Fibroblast of lung (primary cell): ENCODE results near the gene WNT11. TPM values are rescaled to one million over a fixed set of nuclear protein-coding genes. Genes with fewer than 3 reads are reported as not detected.

Source experiments
- DNase-seq, 2 donors: peaks; one replicate each; pipeline versions ENCODE4 v3.0.0 to v3.0.0-alpha.2; 2010; ENCODE audit warnings: low read depth in 2 of 2
- H2AFZ ChIP-seq: 2 replicates; pipeline ENCODE4 v1.5.1; 2012; ENCODE audit warnings: low read length, control low read depth, inconsistent platforms
- H3K27ac ChIP-seq: 2 replicates; pipeline ENCODE4 v1.5.1; 2011; ENCODE audit warnings: low read length, control low read depth; ENCODE audit not compliant: insufficient read depth
- H3K27me3 ChIP-seq: 2 replicates; pipeline ENCODE4 v1.5.1; 2011; ENCODE audit warnings: mild to moderate bottlenecking, low read length; ENCODE audit not compliant: control insufficient read depth, insufficient read depth
- H3K36me3 ChIP-seq: 2 replicates; pipeline ENCODE4 v1.5.1; 2011; ENCODE audit warnings: low read length; ENCODE audit not compliant: control insufficient read depth, insufficient read depth
- H3K4me1 ChIP-seq: 2 replicates; pipeline ENCODE4 v1.5.1; 2011; ENCODE audit warnings: low read length; ENCODE audit not compliant: control insufficient read depth, insufficient read depth; ENCODE audit errors: extremely low read depth
- H3K4me2 ChIP-seq: 2 replicates; pipeline ENCODE4 v1.5.1; 2011; ENCODE audit warnings: low read length, control low read depth; ENCODE audit not compliant: insufficient read depth; ENCODE audit errors: extremely low read depth
- H3K4me3 ChIP-seq, 4 experiments: fragments of 200-600 bp in 1 of 4; sonication (generic) in 1 of 4; replicated peaks in 1 of 4; 2 replicates each; pipeline ENCODE4 v1.5.1; 2011 to 2016; ENCODE audit warnings: low read length in 4 of 4, low read depth in 3 of 4, mild to moderate bottlenecking in 3 of 4, control low read depth in 2 of 4, inconsistent platforms in 1 of 4, mixed read lengths in 1 of 4; ENCODE audit not compliant: insufficient read depth in 1 of 4; ENCODE audit errors: control extremely low read depth in 1 of 4
- H3K79me2 ChIP-seq: 2 replicates; pipeline ENCODE4 v1.5.1; 2012; ENCODE audit warnings: mild to moderate bottlenecking, low read length, inconsistent platforms; ENCODE audit not compliant: control insufficient read depth, insufficient read depth
- H3K9ac ChIP-seq: 2 replicates; pipeline ENCODE4 v1.5.1; 2011; ENCODE audit warnings: mild to moderate bottlenecking, low read length, control low read depth; ENCODE audit not compliant: insufficient read depth
- H3K9me3 ChIP-seq: 2 replicates; pipeline ENCODE4 v1.5.1; 2012; ENCODE audit warnings: low read depth, low read length; ENCODE audit not compliant: control insufficient read depth, insufficient read depth
- H4K20me1 ChIP-seq: 2 replicates; pipeline ENCODE4 v1.5.1; 2011; ENCODE audit warnings: low read length; ENCODE audit not compliant: control insufficient read depth, insufficient read depth; ENCODE audit errors: extremely low read depth
- EZH2 ChIP-seq: IDR thresholded peaks from 2 replicates; pipeline ENCODE4 v1.5.1; 2012; ENCODE audit warnings: low read length, control low read depth, mild to moderate bottlenecking; ENCODE audit errors: missing control alignments
- polyA plus RNA-seq, 2 donors: library from polyadenylated mRNA; depleted of rRNA in 1 of 2; stranded (reverse) in 1 of 2; unstranded in 1 of 2; fragments of >200 nt; gene quantifications; 2 replicates each; pipeline ENCODE4 v1.2.1, GENCODE V29; 2011 to 2012; ENCODE audit warnings: missing spikeins in 1 of 2
- total RNA-seq: library from RNA; depleted of rRNA; stranded (reverse); fragments of >200 nt; gene quantifications from 2 replicates; pipeline ENCODE4 v1.2.1, GENCODE V29; 2014
- TF ChIP-seq, protein P1 (sequence below), 2 donors: IDR thresholded peaks in 1 of 2; conservative IDR thresholded peaks in 1 of 2; 1 replicate in 1 of 2; 2 replicates in 1 of 2; pipeline ENCODE4 v1.5.1; 2011 to 2012; ENCODE audit warnings: low read length in 2 of 2, control low read depth in 1 of 2, inconsistent platforms in 1 of 2, low read depth in 1 of 2, mild to moderate bottlenecking in 1 of 2

Gene WNT11
- total and polyA plus RNA-seq, 2 donors (not counting 1 experiment from before 2014, with no cell fraction given): 0.07 to 0.33 TPM

DNA sequence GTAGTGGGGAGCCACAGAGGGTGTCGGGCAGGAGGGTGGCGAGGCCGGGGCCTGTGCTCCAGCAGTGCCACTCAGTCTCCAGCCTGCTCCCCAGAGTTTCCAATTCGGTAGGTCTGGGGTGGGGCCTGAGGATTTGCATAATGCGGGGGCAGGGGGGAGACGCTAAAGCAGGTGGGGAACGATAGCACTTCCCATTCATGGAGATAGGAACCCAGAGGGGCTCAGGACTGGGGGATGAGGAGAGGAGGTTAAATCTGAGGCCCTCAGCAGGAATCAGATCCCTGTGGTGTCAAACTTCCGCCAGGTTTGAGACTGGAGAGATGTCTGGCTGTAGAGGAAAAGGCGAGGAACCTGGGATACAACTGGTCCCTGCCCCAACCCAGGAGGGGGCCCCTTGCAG is 29.8 kb downstream of the WNT11 start:
- H3K4me1 ChIP-seq: no peaks in the 10 kb centered on the region
- H3K27me3 ChIP-seq: peaks cover 2% of the 10 kb centered on the region
- no peak overlapping the region for H3K4me2 ChIP-seq
- no peak overlapping the region for H3K9ac ChIP-seq
- H3K79me2 ChIP-seq: no peaks in the 10 kb centered on the region
- no peaks in the 10 kb centered on the region for H3K36me3 ChIP-seq
- no peak overlapping the region for H3K27ac ChIP-seq
- H4K20me1 ChIP-seq: no peaks in the 10 kb centered on the region
- no peak for DNase-seq
- no peaks in the 10 kb centered on the region for H3K9me3 ChIP-seq
- H3K4me3 ChIP-seq: no peak overlapping the region
- no peak overlapping the region for H2AFZ ChIP-seq
- no peak for TF ChIP-seq EZH2
- TF ChIP-seq, protein P1, sequence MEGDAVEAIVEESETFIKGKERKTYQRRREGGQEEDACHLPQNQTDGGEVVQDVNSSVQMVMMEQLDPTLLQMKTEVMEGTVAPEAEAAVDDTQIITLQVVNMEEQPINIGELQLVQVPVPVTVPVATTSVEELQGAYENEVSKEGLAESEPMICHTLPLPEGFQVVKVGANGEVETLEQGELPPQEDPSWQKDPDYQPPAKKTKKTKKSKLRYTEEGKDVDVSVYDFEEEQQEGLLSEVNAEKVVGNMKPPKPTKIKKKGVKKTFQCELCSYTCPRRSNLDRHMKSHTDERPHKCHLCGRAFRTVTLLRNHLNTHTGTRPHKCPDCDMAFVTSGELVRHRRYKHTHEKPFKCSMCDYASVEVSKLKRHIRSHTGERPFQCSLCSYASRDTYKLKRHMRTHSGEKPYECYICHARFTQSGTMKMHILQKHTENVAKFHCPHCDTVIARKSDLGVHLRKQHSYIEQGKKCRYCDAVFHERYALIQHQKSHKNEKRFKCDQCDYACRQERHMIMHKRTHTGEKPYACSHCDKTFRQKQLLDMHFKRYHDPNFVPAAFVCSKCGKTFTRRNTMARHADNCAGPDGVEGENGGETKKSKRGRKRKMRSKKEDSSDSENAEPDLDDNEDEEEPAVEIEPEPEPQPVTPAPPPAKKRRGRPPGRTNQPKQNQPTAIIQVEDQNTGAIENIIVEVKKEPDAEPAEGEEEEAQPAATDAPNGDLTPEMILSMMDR (conservative IDR thresholded peaks at IDR 0.05 in 1 of 2, IDR thresholded peaks at IDR 0.05 in 1 of 2; ENCODE audit: low read depth in 1 of 2, low read length in 2 of 2): no peak

DNA sequence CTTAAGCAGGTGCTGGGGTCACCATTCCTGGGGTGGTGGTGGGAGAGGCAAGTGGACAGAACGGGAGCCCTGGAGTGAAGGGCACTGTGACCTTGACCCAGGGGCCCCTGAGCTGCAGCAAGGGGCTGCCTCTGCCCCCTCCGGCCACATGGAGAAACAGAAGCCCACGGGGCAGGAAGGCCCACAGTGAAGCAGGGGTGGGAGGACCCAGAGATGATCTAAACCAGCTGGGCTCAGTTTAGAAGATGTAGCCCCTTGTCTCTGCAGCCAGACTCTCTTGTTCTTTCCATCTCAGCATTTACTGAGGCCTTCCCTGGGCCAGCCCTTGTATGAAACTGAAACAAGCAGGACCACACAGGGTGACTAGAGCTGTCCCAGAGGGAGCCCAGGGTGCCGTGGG is 30.5 kb downstream of the WNT11 start:
- no peak for DNase-seq
- no peaks in the 10 kb centered on the region for H3K9me3 ChIP-seq
- H3K4me1 ChIP-seq: no peaks in the 10 kb centered on the region

DNA sequence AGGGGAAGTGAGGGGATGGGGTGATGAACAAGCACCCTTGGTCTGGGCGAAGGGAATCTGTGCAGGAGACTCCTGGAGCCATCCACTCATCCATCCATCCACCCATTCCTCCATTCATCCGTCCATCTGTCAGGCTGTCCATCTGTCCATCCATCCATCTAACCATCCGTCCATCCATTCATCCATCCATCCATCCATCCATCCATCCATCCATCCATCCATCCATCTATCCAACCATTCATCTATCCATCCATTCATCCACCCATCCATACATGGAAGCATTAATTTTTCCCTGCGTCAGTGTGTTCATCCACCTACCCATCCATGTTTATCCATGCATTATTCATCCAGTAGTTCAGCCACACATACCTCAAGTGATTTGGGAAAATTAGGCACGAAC is 32.0 kb downstream of the WNT11 start:
- Histone ChIP-seq H3K4me2 (no peak overlapping the region), H3K4me1 (no peaks in the 10 kb centered on the region), H4K20me1 (no peaks in the 10 kb centered on the region), H2AFZ (no peak overlapping the region), H3K27me3 (peaks cover 2% of the 10 kb centered on the region), H3K36me3 (no peaks in the 10 kb centered on the region), H3K4me3 (no peak overlapping the region), H3K9ac (no peak overlapping the region), H3K9me3 (no peaks in the 10 kb centered on the region), H3K27ac (no peak overlapping the region), H3K79me2 (no peaks in the 10 kb centered on the region)
- TF ChIP-seq, protein P1 (conservative IDR thresholded peaks at IDR 0.05 in 1 of 2, IDR thresholded peaks at IDR 0.05 in 1 of 2; ENCODE audit: low read depth in 1 of 2, low read length in 2 of 2): no peak
- no peak for TF ChIP-seq EZH2
- no peak for DNase-seq

More for the DNA sequence above, 30.5 kb downstream of the WNT11 start:
- H3K9ac ChIP-seq: no peak overlapping the region
- TF ChIP-seq, protein P1 (conservative IDR thresholded peaks at IDR 0.05 in 1 of 2, IDR thresholded peaks at IDR 0.05 in 1 of 2; ENCODE audit: low read depth in 1 of 2, low read length in 2 of 2): no peak
- no peak for TF ChIP-seq EZH2
- no peak overlapping the region for H3K4me3 ChIP-seq
- H3K27me3 ChIP-seq: peaks cover 2% of the 10 kb centered on the region
- H2AFZ ChIP-seq: no peak overlapping the region
- H3K4me2 ChIP-seq: no peak overlapping the region
- H3K27ac ChIP-seq: no peak overlapping the region
- no peaks in the 10 kb centered on the region for H3K36me3 ChIP-seq
- no peaks in the 10 kb centered on the region for H4K20me1 ChIP-seq
- no peaks in the 10 kb centered on the region for H3K79me2 ChIP-seq
